ENCODE results near the gene EXD3.
"Not testable (repeated sequence)": the region's sequence is repeated elsewhere in the genome, so short reads cannot be mapped to it uniquely, and the experiment has no call there.

EXD3 gene

DNA sequence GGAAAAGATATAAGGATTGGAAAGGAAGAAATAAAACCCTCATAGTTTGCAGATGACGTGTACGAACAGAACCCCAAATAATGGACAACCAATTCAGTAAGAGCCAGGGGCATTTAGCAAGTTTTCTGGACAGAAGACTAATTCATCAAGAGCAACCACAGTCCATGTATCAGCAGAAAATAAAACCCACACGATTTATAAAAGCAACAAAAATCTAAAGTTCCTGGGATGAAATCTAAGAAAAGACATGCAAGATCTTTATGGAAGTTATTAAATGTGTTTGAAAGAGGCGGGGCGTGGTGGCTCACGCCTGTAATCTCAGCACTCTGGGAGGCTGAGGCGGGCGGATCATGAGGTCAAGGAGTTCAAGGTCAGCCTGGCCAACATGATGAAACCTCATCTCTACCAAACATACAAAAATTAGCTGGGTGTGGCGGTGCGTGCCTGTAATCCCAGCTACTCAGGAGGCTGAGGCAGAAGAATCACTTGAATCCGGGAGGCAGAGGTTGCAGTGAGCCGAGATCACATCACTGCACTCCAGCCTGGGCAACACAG lies 83.0 kb downstream of the EXD3 start:
- DNase-seq (ENCODE audit: low read depth), result not testable (repeated sequence)

DNA sequence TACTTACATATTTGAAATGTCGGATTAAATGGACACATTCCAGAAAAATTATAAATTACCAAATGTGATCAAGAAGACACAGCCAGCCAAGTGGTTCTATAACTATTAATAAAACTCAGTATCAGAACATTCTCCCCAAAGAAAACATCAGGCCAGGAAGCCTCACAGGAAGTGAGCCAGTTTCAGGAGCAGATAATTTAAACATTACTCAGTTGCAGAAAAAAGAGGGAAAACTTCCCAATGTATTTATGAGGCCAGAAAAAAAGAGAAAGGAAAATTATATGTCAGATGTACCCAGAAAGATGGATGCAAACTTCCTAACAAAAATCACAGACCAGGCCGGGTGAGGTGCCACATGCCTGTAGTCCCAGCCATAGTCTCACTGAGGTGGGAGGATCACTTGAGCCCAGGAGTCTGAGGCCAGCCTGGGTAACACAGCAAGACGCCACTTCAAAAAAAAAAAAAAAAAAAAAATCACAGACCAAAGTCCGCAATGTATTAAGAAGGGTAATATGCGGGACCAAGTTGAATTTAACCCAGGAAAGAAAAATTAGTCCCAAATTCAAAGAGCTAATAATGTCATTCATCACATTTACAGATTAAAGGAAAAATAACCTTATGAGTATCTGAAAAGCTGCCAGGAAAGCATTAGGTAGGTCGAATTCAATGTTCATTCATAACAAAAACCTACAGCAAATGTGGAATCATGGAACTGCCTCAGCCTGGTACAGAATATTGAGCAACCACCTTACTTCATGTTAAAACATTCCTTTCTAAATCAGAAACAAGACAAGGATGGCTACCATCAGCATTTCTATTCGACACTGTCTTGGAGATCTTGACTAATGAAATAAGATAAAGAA lies 83.7 kb downstream of the EXD3 start:
- no peak for DNase-seq (ENCODE audit: low read depth)

DNA sequence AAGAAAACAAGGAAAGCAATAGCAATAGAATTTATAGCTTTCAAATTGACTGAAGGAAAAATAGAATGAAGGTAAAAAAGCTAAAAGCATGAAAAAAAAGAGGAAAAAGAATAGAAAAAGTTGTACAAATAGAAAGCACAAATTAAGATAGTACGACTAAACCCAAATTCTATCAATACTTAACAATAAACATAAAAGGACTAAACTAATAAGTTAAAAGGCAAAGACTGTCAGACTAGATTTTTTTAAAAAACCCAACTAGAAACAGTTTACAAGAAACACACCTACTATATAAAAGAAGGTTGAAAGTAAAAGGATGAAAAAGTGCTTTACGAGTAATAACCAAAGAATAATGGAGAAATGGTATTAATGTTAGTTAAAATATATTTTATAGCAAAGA lies 86.2 kb downstream of the EXD3 start:
- no peak for DNase-seq (ENCODE audit: low read depth)

DNA sequence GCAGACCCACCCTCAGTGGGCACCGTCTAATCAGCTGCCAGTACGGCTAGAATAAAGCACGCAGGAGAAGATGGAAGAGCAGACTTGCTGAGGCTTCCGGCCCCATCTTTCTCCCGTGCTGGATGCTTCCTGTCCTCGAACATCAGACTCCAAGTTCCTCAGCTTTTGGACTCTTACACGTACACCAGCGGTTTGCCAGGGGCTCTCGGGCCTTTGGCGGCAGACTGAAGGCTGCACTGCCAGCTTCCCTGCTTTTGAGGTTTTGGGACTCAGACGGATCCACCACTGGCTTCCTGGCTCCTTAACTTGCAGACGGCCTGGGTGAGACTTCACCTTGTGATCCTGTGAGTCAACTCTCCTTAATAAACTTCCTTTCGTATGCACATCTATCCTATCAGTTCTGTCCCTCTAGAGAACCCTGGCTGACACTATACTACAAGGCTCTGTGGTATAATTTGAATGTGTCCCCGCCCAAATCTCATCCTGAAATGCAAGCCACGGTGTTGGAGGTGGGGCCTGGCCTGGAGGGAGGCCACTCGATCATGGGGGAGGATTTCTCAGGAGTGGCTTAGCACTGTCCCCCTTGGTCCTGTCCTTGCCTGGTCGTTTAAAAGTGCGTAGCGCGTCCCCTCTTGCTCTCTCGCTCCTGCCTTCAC lies 89.8 kb downstream of the EXD3 start:
- DNase-seq (ENCODE audit: low read depth), result no peak

DNA sequence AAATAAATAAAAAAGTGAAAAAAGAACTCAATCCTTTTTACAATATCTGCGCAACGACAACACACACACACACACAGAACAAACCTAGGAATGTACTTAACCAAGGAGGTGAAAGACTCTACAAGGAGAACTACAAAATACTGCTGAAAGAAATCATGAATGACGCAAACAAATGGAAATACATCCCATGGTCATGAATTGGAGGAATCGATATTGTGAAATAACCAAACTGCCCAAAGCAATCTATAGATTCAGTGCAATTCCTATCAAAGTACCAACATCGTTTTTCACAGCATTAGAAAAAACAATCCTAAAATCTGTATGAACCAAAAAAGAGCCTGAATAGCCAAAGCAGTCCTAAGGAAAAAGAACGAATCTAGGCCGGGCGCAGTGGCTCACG lies 91.0 kb downstream of the EXD3 start:
- DNase-seq (ENCODE audit: low read depth), result no peak

DNA sequence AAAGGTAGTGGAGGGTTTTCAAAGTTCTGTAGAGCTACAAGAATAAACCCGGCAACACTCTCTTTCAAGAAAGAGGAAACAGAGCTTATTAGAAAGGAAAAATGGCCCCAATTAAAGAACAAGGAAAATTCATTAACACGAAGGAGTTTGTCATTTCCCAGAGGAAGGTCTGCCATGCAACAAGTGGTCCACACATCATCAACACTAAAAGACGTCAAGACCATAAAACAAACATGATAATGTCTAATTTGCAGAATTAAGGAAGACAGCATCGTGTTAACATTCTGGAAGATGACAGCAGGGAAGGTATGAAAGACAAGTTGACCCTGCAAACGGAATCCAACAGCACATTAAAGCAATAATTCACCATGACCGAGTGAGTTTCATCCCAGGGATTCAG lies 92.3 kb downstream of the EXD3 start:
- no peak for DNase-seq (ENCODE audit: low read depth)

DNA sequence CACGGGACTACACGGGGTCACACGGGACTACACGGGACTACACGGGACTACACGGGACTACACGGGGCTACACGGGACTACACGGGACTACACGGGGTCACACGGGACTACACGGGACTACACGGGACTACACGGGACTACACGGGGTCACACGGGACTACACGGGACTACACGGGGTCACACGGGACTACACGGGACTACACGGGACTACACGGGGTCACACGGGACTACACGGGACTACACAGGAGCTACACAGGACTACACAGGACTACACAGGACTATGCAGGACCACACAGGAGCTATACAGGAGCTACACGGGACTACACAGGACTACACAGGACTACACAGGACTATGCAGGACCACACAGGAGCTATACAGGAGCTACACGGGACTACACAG lies 93.4 kb downstream of the EXD3 start:
- DNase-seq (ENCODE audit: low read depth), result not testable (repeated sequence)

DNA sequence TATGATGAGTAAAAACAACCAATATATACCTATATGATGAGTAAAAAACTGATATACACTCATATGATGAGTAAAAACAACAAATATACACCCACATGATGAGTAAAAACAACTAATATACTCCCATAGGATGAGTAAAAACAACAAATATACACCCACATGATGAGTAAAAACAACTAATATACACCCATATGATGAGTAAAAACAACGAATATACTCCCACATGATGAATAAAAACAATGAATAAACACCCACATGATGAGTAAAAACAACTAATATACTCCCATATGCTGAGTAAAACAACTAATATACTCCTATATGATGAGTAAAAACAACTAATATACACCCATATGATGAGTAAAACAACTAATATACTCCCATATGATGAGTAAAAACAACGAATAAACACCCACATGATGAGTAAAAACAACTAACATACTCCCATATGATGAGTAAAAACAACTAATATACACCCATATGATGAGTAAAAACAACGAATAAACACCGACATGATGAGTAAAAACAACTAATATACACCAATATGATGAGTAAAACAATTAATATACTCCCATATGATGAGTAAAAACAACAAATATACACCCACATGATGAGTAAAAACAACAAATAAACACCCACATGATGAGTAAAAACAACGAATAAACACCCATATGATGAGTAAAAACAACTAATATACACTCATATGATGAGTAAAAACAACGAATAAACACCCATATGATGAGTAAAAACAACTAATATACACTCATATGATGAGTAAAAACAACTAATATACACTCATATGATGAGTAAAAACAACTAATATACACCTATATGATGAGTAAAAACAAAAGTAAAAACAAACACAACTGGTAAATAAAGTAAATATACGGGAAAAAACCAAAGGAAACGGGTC lies 95.1 kb downstream of the EXD3 start:
- DNase-seq (ENCODE audit: low read depth), result not testable (repeated sequence)

DNA sequence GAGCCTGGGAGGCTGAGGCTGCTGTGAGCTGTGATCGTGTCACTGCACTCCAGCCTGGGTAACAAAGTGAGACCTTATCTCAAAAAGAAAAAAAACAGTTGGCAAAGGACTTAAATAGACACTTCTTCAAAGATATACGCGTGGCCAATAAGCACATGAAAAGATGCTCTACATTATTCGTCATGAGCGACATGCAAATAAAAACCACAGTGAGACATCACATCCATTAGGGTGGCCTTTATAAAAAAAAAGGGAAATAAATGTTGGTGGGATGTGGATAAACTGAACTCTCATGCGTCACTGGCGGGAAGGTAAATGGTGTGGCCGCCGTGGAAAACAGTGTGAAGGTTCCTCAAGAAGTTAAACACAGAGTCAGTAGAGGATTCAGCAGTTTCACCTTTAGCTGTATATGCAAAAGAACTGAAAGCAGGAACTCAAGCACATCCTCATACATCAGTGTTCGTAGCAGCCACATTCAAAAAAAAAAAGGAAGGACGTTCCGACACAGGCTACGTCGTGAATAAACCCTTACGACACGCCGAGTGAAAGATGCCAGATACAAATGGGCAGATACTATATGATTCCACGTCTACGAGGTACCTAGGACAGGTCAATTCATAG lies 96.4 kb downstream of the EXD3 start:
- no peak for DNase-seq (ENCODE audit: low read depth)

DNA sequence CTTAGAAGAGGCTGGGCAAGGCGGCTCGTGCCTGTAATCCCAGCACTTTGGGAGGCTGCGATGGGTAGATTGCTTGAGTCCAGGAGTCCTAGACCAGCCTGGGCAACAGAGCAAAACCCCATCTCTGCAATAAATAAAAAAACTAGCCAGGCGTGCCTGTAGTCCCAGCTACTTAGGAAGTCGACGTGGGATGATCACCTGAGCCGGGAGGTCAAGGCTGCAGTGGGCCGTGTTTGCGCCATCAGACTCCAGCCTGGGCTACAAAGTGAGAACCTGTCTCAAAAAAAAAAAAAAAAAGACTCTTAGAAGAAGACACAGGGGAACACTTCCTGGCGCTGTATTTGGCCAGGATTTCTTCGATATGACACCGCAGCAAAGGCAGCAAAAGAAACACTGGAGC lies 97.2 kb downstream of the EXD3 start:
- DNase-seq (ENCODE audit: low read depth), result no peak

DNA sequence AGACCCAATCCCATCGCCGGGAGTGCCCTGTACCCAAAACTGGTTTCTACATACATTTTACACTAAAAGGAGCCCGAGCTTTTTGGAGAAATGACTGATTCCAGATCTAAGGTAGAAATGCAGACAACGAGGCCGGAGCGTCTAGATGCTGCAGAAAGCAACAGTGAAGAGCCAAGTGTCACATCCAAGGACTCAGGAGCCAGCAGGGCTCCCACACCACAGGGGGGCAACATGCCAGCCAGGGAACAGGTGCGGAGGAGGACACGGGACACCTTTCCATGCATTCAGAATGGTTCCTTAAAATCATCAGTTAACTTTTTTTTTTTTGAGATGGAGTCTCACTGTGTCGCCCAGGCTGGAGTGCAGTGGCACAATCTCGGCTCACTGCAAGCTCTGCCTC lies 97.8 kb downstream of the EXD3 start:
- DNase-seq (ENCODE audit: low read depth), result no peak

DNA sequence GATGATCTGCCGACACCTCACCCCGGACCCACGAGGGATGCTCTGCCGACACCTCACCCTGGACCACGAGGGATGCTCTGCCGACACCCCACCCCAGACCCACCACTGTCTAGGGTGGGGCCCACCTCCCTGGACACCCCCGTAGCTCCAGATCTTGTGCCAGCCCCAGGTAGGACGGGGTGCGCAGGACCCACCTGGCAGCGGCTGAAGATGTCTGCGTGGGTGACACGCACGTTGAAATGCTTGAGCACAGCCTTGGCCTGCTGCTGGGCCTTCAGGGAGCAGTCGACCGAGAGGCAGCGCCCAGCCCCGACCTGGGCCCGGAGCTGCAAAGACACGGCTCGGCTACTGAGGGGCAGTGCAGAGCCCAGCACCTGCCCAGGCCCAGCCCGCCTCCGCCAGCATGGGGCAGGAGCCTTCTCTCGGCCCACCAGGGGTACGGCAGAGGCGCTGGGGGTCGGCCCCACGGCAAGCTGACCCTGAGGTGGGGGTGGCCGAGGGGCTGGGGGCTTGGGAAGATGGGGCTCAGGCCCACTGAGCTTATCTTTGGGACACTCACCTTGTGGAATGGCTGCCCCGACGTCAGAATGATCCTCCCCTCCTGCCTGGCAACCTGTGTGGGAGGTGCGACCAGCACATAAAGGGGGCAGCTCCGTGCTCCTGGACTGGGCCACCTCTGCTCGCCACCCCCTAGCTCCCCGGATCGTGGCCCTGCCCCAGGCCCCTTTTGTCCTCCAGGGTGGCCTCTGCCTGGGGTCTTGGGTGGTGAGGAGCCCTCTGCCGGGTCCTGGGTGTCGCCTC lies 99.2 kb downstream of the EXD3 start:
- no peak for DNase-seq (ENCODE audit: low read depth)

DNA sequence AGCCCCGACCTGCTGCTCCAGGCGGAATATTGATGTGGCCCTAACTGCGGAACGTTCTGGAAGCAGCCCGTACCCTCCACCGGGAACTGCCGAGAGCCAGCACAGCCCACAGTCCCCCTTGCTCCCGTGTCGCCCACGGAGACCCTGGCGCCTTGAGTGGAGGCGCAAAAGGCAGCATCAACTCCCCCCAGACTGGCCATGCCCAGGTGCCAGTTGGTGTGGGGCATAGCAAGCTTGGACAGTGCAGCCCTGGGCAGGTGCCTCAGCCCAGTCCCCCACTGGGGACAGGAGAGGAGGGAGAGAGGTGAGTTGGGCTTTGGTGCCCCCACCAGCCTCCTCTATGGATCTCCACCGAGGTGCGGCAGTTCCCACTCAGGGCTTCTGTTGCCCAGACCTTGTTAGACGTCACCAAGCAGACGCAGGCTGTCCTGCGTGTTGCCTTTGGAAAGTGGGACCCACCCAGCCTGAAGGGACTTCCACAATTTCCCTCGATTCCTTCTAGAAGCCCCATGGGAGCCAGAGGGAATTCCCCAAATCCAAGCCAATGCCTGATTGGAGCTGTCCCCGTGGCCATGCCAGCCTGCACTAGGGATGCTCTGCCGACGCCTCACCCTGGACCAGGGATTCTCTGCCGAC lies 101.1 kb downstream of the EXD3 start:
- DNase-seq (ENCODE audit: low read depth), result no peak

DNA sequence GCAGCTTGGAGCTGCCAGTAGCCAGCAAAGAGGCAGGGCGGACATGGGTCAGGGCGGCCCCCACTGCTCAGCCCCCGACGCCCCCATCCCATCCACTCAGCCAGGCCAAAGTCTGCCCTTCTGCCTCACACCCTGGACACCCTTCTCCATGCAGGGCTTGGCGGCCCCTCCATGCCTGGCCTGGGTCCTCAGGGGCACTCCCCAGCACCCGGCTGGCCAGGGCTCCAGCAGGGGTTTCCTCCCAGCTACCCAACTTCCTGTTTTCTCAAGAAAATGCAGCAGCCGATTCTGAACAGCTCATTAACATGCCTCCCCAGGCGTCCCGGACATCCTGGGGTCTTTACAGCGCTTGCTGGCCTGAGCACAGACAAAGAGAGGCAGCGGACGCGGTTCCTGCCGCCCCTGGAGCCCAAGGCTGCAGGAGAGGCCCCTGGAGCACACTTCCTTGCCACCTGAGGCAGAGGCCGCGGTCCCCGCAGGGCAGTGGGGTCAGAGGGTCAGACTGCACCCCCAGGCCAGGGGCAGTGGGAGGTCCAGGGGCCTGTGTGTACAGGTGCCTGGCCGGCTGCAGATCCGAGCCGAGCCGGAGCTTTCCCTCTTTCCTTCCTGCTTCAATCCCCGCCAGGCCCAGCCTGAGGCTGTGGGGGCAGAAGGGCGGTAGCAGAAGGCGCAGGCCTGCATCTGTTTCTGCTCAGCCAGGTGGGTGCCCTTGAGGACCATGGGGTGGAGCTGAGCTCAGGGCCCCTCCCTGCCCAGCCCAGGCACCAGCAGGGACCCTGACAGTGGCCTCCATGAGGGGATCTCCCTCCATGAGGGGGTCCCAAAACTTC lies 102.2 kb downstream of the EXD3 start:
- no peak for DNase-seq (ENCODE audit: low read depth)

DNA sequence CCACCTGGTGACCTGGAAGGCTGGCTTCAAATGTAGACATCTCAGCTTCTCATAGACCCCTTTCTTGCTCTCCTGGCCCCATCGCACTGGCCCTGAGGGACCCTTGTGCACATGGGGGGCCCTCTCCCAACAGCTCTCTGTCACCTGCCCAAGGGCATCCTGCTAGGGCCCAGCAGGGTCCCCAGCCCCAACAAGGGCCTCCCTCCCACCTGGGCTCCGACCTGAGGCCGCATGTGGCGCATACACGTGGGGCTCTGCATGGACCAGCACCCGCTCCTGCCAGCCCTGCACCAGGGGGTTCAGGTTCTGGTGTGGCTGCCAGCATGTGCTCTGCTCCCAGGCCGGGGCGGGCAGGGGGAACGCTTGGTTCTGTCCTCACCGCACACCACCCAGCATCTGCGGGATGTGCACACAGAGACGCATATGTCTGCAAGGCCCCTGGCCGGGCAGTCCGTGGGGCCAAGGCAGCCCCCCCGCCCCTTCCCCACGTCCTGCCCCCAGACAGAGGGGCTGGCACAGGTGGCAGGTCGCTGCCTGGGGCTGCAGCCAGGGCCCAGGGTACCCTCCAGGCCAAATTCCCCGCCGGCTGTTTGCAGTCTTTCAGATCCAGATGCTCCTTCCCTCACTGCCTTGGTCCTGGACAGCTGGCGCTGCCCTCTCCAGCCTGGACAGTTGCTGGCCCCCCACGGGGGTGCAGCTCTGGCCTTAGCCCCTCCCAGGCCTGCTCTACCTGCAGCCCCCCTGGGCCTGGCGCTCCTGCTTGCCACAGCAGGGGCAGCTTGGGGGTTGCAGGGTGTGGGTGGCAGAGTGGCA lies 103.0 kb downstream of the EXD3 start:
- no peak for DNase-seq (ENCODE audit: low read depth)

DNA sequence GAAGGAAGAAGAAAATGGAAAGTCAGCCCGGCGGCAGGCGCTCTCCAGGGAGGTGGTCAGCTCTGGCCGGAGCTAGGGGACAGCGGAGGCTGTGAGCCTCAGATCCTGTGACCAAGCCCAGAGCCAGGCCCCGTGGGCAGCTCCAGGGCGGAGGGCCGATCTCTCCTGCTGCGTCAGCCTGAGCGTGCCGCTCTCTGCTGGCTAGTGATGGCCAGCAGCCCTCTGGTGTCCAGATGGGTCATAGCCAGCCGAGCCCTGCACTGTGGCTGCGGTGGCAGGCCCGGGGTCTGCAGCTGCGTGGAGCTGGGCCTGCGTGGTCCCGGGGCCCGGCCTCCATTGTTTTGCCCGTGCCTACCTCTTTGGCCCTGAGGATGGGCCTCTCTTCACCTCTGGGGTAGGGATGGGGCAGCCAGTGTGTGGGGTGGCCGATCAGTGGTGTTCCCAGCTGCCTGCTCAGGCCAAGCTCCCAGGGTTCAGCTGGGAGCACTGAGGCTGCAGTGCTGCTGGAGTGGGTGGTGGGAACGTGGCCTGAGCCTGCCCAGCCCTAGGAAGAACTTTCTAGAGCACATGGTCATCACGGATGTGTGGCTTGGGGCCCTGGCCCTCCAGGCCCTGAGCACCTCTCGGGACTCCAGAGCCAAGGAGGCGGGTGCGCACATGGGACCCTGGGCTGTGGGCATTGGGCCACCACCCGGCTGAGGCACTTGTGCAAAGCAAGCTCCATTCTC lies 103.8 kb downstream of the EXD3 start:
- no peak for DNase-seq (ENCODE audit: low read depth)

DNA sequence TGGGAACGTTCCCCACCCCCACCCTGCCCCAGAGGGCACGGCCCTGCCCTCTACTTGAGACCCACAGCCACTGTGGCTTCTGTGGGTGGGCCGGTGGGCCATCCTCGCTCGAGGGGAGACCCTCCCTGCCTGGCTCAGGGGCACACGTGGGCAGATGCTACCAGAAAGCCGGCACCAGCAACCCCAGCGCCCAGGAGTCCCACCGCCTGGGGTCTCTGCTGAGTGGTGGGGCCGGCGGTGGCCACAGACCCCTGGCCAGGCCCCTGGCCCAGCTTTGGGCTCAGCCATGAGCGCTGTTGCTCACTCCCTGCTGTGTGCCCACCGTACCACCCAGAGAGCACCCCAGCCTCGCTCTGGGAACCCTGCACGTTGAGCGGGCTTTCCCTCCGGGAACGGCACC lies 104.4 kb downstream of the EXD3 start:
- no peak for DNase-seq (ENCODE audit: low read depth)
